HG03442 (cell line): ENCODE results near the gene ADARB1.

Experiments
- ATAC-seq: cut with Tn5 transposase; IDR thresholded peaks from one replicate; pipeline ENCODE4 v1.9.1; 2021; ENCODE audit warnings: mild to moderate bottlenecking, moderate library complexity; ENCODE audit not compliant: unreplicated experiment

Gene ADARB1

DNA sequence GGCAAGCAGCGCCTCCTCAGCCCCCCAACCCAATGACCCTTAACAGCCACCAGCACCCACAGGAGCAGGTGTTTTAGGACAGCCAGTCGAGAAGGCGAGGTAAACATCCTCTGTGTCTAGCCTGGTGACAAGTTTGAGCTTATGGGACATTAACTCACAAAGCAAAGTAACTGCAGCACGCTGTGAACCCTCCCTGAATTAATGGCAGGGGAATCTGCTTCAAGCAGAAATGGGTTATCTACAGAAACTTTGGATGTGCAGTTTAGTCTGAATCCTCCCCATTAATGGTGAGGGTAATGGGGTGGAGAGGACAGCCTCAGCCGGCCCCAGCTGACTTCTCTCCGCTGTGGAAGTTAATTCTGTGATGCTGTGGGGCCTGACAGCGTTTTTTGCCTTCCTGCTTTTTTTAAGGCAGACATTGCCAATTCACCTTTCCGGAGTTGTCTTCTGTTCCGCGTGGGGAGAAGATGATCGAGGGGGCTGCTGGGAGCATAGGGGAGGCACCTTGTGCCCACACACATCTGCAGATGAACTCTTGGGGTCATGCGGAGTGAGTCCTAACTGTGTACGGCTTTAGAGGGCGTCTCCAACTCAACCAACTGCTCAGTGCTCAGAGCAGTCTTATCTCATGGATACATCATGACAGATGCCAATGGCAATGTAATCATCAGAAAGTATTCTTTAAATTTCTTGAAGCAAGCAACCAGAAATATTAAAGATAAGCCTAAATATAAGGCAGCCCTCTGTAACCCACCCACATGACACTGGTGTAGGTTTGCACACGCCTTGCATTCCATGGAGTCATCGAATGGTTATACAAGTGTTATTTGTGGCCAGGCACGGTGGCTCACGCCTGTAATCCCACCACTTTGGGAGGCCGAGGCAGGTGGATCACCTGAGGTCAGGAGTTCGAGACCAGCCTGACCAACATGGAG, 172.3 kb downstream of the ADARB1 start:
- ATAC-seq, result no peak

DNA sequence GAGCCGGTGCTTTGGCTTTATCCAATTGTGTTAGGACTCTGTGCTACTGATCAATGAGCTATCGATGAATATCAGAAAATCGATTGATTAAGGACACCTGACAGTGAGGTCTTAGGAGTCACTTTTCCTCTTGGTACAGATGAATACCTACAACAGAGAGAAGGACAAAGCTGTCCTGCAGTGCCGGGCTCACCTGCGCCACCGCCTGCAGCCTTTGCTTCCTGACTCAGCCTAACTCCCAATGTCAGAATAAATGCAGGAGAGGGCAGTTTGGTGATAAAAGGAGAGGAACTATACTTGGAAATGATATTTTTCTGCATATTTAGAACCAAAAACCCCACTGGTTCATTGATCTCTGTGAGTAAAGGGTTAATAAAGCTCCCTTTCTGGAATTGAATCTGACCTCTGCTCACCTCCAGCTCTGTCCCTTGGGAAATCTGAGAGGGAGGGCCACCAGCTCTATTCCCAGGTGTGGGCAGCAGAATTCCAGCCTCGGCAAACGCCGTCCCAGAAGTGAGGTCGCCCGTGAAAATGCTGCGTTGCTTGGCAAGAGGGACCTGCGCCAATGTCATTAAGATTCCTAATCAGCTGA, 174.0 kb downstream of the ADARB1 start:
- no peak for ATAC-seq

DNA sequence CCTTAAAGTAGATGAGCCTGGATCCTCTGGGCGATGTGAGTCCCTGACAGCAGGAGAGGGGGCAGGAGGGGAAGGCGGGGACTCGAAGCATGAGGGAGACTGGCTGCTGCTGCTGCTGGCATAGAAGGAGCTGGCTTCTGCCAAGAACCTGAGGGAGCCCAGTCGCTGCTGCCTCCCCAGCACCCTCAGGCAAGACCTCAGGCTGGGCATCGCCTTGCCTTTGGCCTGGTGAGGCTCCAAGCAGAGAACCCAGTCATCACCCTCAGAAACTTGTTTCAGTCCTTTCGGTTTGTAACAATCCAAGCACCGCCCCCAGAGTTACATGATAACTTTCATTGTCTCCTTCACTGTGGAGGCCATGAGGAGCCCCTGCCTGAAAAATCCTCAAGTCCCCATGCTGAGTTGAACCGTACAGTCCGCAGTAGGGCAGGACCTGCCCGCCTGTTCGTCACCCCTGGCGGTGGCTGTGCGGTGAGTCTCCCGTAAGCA, 174.6 kb downstream of the ADARB1 start:
- no peak for ATAC-seq

DNA sequence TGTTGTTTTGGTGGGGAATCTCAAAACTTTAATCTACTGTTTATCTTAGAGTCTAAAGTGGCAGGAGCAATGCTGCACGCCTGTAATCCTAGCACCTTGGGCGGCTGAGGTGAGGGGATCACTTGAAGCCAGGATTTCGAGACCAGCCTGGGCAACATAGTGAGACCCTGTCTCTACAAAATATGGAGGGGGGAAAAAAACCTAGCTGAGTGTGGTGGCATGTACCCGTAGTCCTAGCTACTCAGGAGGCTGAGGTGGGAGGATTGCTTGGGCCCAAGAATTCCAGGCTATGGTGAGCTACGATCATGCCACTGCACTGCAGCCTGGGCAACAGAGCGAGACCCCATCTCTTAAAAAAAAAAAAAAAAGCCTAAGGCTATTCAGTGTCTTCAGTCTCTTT, 175.2 kb downstream of the ADARB1 start:
- no peak for ATAC-seq

DNA sequence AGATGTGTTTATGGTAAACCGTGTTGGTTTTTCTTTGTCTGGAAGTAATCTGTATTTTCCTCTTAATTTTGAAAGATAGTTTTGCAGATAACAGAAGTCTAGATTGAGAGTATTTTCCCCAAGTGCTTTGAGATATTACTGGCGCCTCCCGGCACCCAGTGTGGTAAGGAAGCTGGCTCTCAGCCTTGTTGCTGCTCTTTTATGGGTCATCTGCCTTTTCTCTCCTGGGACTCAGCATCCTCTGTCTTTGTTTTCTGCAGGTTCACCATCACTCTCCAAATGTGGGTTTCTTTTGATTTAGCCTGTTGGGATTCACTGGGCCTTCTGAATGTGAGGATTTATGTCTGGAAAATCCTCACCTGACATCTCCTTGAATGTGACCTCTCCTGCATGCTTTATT, 175.9 kb downstream of the ADARB1 start:
- ATAC-seq, result no peak

DNA sequence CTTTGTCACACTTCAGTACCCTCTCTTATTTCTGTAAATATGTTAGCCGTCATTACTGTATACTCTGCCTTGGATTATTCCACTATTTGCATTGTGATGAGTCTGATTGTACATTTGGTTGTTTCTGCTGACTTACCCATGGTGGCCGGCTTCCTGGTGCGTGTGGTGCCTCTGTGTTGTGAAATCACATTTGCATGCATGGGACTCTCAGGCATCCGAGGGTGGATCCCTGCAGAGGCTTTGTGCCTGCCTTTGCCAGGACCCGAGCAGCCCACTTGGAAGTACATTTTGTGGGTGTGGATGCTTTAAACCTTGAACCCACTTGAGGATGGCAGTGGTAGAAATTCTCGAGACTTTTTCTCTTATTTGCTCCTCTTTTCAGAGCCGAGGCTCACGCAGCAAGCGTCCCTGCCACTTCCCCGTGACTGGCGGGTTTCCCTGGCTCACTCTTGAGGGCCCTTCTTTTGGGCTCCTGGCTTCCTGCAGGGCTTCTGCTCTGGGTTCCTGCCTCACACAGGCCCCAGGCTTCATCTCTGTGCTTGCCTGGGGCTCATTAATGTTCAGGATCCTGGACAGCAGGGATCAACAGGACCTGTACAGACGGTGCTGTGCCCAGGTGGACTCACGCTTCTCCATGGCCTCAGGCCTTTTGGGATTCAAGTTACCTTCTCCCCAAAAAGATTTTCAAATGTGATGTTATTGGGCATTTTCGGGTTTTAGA, 176.7 kb downstream of the ADARB1 start:
- ATAC-seq, result no peak

DNA sequence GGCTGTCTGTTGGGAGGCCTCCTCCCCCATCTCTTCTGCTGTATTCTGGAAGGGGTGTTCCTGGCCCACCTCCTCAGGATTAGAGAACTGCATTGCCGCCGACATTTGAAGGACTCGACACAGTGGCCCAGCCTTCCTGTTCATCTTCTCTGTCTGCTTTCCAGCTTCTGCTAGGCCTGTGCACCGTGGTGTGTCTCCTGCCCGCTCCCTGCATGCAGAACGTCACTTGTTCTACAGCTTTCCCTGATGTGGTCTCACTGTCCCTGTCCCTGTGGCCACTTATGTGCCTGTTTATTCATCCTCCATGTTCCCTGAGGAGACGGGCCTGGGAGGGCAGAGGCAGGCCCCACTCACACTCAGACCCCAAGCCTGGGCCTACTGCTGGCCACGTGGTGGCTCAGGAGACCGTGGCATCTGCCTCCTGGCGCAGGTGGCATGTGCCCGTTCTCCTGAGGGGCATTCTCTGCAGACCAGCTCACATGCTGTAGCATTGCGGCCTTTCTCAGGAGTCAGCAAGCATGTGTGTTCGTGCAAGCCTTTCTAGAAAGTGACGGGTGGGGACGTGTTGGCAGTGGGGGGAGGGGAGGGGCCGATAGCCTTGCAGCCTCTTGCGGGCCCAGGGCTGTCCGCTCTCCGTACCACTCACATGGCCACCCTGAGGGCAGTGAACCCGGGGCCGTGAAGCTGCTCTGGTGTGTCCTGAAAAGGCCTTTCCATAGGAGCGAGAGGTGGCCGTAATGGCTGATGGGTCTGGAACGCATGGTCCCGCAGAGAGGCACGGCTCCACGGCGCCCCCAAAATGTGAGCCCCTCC, 177.5 kb downstream of the ADARB1 start:
- ATAC-seq, result no peak

DNA sequence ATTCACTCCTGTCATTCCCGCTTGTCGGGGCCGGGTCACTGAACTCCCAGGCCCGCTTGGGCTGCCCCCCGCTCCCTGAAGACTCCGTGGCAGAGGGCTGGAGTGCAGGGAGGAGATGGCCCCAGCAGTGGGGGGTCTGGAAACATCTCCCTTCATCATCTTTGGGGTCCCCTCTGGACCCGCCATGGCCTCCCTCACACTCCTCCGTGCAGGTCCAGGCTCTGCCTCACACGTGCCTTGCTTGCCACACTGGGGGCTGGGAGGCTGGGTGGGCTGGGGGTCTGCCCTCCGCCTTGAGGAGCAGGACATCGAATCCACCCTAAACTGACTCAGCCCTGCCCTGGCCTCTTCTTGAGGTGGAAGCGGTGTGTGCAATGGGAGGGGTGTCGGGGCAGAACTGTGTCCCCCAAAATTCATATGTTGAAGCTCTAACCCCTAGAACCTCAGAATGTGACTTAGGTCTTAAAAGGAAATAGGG, 178.1 kb downstream of the ADARB1 start:
- ATAC-seq, result no peak

DNA sequence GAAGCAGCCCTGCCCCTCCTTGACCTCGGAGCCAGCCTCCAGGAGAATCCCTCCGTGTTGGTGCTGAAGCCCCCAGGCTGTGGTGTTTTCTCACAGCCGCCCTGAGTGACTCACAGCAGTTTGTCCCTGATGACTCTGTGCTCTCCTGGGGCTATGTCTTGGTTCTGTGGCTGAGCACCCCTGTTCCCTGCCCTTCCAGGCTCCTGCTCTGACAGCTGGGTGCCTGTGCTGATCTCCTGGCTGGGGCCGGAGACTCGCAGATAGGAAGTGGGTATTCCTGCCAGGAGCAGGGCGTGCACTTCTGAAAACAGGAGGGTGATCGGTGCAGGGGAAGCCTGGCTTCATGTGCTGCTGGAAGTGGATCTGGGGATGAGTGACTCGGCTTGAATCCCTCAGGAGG, 178.8 kb downstream of the ADARB1 start:
- no peak for ATAC-seq

DNA sequence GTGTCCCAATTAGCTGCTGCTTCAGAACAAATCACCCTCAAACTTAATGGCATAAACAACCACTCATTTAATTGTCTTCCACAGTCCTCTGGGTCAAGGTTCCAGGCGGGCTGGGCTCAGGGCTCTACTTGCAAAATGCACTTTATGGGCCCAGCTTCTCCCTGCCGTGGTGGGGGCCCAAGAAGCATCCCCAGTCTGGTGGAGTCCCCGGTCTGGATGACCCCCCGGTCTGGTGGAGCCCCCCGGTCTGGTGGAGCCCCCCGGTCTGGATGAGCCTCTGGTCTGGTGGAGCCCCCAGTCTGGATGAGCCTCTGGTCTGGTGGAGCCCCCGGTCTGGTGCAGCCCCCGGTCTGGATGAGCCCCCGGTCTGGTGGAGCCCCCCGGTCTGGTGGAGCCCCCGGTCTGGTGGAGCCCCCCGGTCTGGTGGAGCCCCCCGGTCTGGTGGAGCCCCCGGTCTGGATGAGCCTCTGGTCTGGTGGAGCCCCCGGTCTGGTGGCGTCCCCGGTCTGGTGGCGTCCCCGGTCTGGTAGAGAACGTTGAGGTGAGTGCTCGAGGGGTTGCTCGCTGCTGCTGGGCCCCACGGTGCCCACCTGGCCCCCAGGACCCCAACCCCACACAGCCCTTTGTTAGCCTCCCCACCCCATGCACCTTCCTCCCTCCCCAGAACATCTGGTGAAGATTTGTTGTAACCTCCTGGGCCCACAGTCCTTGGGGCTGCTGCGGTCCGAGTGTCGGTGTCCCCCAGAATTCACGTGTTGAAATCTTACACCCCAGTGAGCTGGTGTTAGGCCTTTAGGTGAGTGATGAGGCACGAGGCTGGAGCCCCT, 179.5 kb downstream of the ADARB1 start:
- no peak for ATAC-seq

DNA sequence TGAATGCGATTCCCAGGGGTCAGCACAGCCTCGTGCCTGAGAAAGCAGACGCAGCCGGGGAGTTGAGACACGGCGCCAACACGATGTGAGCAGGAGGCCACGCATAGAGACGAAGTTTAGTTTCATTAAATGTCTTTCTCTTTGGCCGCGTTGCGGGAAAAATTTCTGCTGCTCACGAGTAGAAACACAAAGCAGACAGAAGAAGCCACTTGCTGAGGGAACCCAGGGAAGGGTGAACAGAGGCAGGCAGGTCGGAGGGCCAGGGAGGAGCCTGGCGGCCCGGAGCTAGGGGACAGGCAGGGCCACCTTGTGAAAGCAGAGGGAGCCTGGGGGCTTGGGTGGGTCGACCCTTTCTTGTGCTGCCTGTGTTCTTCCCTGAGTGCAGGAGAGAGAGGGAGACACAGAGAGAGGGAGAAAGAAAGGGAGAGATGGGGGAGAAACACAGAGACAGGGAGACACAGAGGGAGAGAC, 180.1 kb downstream of the ADARB1 start:
- no peak for ATAC-seq

DNA sequence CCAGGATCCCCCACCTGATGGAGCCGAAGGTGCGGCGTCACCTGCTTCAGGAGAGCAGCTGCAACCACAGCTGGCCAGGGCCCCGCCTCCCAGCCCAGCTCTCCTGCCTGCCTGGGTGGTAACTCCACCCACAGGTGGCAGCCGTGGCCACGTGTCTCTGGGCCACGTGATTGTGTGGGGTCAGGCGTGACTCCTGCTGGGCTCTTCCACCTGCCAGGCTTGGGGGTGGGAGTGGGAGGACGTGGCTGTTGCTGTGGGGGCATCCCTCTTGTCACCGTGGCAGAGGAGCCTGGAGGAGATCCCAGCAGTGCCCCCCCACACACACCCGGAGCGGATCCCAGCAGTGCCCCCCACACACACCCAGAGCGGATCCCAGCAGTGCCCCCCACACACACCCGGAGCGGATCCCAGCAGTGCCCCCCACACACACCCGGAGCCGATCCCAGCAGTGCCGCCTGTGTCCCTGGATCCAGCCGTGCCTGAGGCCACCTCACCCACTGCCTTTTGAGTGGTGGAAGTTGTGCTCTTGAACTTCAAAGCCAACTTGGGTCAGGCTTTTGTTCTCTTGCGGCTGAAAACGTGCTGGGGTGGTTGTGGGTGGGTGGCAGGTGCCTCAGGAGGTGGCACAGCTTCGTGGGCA, 181.1 kb downstream of the ADARB1 start:
- ATAC-seq, result no peak

DNA sequence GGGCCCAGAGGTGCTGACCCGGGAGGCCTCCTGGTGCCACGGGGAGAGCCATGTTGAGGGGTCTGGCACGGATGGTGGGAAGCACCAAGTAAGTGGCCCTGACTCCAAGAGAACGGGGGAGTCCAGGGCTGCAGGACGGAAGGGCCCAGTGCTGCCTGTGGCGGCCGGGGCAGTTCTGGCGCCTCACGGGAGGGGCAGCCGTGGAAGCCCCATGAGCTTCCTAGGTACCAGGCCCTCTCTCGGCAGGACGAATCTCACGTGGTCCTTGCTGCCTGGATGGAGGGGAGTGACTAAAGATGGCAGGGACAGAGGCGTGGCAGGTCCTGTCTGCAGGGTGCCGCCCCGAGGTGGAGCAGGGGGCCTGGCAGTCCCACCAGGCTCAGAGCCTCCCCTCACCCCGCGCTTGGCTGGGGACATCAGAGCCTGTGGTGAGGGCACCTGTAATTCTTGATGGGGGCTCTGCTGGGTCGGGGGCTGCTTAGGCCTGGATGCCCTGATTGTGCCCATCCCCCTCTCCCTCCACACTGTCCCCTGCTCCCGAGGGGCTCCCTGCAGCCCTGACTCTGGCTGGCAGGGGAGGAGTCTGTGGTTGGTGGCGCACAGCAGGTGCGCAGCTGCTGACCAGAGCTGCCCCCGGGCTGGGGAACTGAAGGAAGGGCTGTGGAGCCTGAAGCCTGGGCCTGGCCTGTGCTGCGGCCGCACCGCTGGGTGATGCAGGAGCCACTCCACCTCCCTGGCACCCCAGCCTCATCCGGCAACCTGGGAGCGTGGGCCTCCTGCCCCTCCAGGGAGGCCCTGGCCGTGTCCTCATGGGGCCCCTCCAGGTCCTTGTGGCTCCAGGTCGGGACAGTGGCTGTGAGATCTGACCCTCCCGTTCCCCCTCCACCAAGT, 181.9 kb downstream of the ADARB1 start:
- no peak for ATAC-seq

DNA sequence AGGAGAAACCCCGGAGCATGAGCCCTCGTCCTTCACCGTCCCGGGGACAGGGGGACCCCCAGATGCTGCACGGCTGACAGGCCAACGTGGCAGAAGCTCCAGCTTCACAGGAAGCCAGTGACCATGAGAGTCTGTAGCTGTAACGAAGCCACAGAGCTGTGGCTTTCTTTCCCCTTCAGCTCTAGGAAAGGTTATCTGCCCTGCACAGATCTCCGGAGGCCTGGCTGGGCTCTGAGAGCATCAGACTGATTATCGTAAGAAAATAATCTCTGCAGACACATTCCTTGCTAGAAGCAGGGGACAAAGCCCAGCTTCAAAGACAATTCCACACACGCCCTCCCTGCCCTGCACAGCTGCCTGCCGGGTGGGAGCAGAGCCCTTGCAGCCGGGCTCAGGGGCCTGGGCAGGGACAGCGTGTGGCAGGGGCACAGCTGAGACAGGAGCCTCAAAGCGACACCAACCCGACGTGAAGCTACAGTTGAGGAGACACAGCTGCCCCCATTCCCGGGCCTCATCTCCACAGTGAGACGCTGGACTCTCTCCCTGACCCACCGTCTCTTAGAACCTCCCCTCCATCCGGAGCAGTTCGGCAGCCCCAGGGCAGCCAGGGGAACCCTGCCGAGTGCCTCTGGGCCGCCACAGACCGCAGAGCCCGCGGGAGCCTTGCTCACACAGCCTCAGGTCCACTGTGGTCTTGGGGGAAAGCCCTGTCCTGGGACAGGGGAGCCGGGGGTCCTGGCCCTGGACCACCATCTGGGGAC, 182.7 kb downstream of the ADARB1 start:
- ATAC-seq, result no peak

DNA sequence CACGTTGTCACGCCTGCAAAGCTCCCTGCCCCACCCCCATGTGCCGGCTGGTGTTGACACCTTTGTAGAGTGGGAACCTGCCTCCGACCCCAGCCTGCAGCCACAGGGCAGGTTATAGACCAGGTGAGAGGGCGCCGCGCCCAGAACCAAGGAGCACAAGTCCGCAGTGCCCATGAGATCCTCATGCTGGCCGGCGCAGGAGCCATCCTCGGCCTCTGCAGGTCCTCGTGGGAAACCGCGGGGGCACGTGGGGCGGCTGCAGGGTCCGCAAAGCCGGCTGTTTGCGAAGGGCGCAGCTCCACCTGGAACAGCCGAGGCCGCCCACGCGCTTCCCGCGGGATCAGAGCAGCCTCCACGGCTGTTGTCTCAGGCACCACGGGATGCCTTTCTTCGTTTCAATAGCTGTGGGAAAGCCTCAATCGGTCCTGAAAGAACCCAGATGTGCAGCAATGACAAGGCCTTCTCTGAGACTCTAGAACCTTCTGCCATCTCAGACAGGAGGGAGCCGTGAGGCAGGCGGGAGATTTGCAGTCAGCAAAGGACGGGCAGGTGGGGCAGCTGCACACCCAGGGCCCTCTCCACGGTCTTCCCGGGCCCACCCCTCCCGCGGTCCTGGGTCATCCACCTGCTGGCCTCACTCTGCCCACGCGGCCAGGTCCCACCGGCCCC, 183.4 kb downstream of the ADARB1 start:
- ATAC-seq, result no peak

DNA sequence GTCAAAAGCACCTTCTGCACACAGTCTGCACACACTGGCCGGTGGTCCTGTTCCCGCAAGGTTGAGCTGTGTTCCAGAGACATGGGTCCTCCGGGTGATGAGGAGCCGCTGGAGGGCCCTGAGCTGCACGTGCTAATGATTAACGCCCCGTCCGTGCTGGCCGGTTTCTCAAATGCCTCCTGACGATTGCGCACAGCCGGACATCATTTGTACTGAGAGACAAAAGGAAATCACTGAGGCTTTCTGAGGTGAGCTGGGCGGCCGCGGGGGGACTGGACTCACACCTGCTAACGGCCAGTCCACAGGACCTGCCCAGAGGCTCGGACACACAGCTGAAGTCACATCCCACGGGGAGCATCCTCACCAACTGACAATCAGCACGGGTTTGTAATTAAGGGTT, 184.1 kb downstream of the ADARB1 start:
- ATAC-seq, result no peak
